OCI-LY7 (cell line): Measurements from ENCODE around the gene GOLGA8M. TPM values are rescaled to one million over a fixed set of nuclear protein-coding genes. Genes with fewer than 3 reads are reported as not detected.
"Not testable (repeated sequence)": the region's sequence is repeated elsewhere in the genome, so short reads cannot be mapped to it uniquely, and the experiment has no call there.

Experiments
- BruUV-seq: library from RNA; stranded (reverse); fragments of 400-500 nt; replicated peaks from 2 replicates; lab custom pipeline; 2021; lab: Mats Ljungman, UMichigan
- CTCF ChIA-PET: fragments of 300-600 bp; sonication (Branson Sonifier 250); formaldehyde crosslinking; loops from one replicate; lab custom pipeline; 2022; ENCODE audit warnings: antibody characterized with exemption; ENCODE audit not compliant: unreplicated experiment; lab: Charles Lee
- POLR2A ChIA-PET: fragments of 300-600 bp; sonication (Branson Sonifier 250); formaldehyde crosslinking; loops from one replicate; lab custom pipeline; 2022; ENCODE audit warnings: antibody characterized with exemption; lab: Charles Lee
- DNase-seq: peaks from one replicate; pipeline ENCODE4 v3.0.0-alpha.2; 2015; ENCODE audit warnings: low spot score
- H2AFZ ChIP-seq: fragments of 200-600 bp; sonication (generic), shearing (Covaris generic); 2 replicates; pipeline ENCODE4 v1.6.1; 2014; ENCODE audit warnings: mild to moderate bottlenecking, antibody characterized with exemption, low read length, moderate library complexity
- H3K27ac ChIP-seq: fragments of 200-600 bp; sonication (generic); 2 replicates; pipeline ENCODE4 v1.5.1; 2014; ENCODE audit warnings: mixed run types, low read depth, mild to moderate bottlenecking, moderate library complexity, low read length, inconsistent platforms; ENCODE audit not compliant: poor library complexity, severe bottlenecking
- H3K36me3 ChIP-seq: fragments of 200-600 bp; sonication (generic); 2 replicates; pipeline ENCODE4 v1.6.1; 2014; ENCODE audit warnings: mild to moderate bottlenecking, antibody characterized with exemption, low read length, moderate library complexity, mixed read lengths; ENCODE audit not compliant: insufficient read depth
- H3K4me1 ChIP-seq: fragments of 200-600 bp; sonication (generic); 2 replicates; pipeline ENCODE4 v1.5.1; 2014; ENCODE audit warnings: mild to moderate bottlenecking, low read length; ENCODE audit not compliant: insufficient read depth, poor library complexity, severe bottlenecking
- H3K4me2 ChIP-seq: fragments of 200-600 bp; sonication (generic); 2 replicates; pipeline ENCODE4 v1.6.1; 2014; ENCODE audit warnings: mild to moderate bottlenecking, low read length
- H3K4me3 ChIP-seq: fragments of 200-600 bp; sonication (generic); 2 replicates; pipeline ENCODE4 v1.5.1; 2014; ENCODE audit warnings: mild to moderate bottlenecking, low read depth, low read length; ENCODE audit not compliant: poor library complexity, severe bottlenecking
- H3K79me2 ChIP-seq: fragments of 200-600 bp; sonication (generic); 2 replicates; pipeline ENCODE4 v1.6.1; 2016; ENCODE audit warnings: low read depth, mild to moderate bottlenecking, low read length, moderate library complexity, mixed read lengths; ENCODE audit not compliant: insufficient read depth
- H3K9me2 ChIP-seq: fragments of 200-600 bp; sonication (generic); 2 replicates; pipeline ENCODE4 v1.6.1; 2016; ENCODE audit warnings: mild to moderate bottlenecking, low read length, mixed read lengths; ENCODE audit not compliant: insufficient read depth
- H3K9me3 ChIP-seq: fragments of 200-600 bp; sonication (generic); 2 replicates; pipeline ENCODE4 v1.6.1; 2014; ENCODE audit warnings: mild to moderate bottlenecking, mixed run types, low read length, mixed read lengths
- H4K20me1 ChIP-seq: fragments of 200-600 bp; sonication (generic); 2 replicates; pipeline ENCODE4 v1.6.1; 2014; ENCODE audit warnings: mild to moderate bottlenecking, antibody characterized with exemption, low read length, moderate library complexity, mixed read lengths; ENCODE audit not compliant: insufficient read depth
- intact Hi-C: fragments of 100-400 bp; cut with micrococcal nuclease; formaldehyde crosslinking; loops from one replicate; pipeline ENCODE4 v1.10.0; 2022; ENCODE audit not compliant: unreplicated experiment
- total RNA-seq, 2 experiments: library from RNA; depleted of rRNA in 1 of 2; stranded (reverse); fragments of >200 nt in 1 of 2; shearing (Covaris generic) in 1 of 2; gene quantifications; 2 replicates each; pipeline ENCODE4 v1.2.3, GENCODE V29; 2014 to 2022

GOLGA8M gene
- total RNA-seq, 2 experiments from 2014 or later = not detected

- H3K79me2 ChIP-seq, BruUV-seq, DNase-seq, H4K20me1 ChIP-seq, H3K36me3 ChIP-seq, H3K4me1 ChIP-seq, CTCF ChIA-PET, H3K9me3 ChIP-seq, H3K9me2 ChIP-seq, intact Hi-C loops, H3K4me2 ChIP-seq, H3K27ac ChIP-seq, H2AFZ ChIP-seq, H3K4me3 ChIP-seq, POLR2A ChIA-PET: not testable (repeated sequence)
These were observed 45.8 kb downstream of the GOLGA8M start for GRCh38 chr15:28666402-28666801.

- intact Hi-C loops, BruUV-seq, DNase-seq: not testable (repeated sequence)
These were observed 47.6 kb downstream of the GOLGA8M start for GRCh38 chr15:28664575-28664974.

GRCh38 chr15:28663717-28664116 lies 48.5 kb downstream of the GOLGA8M start:
- POLR2A ChIA-PET, H3K4me1 ChIP-seq, CTCF ChIA-PET, H3K4me3 ChIP-seq, H3K36me3 ChIP-seq, H3K9me3 ChIP-seq, intact Hi-C loops, DNase-seq, H3K27ac ChIP-seq, H3K4me2 ChIP-seq, H2AFZ ChIP-seq, H3K9me2 ChIP-seq, H4K20me1 ChIP-seq, BruUV-seq, H3K79me2 ChIP-seq: not testable (repeated sequence)

More at GRCh38 chr15:28664575-28664974, 47.6 kb downstream of the GOLGA8M start:
- H3K9me2 ChIP-seq, CTCF ChIA-PET, H2AFZ ChIP-seq, H4K20me1 ChIP-seq, H3K9me3 ChIP-seq, H3K79me2 ChIP-seq, H3K4me3 ChIP-seq, POLR2A ChIA-PET, H3K36me3 ChIP-seq, H3K4me1 ChIP-seq, H3K27ac ChIP-seq, H3K4me2 ChIP-seq: not testable (repeated sequence)

DNA sequence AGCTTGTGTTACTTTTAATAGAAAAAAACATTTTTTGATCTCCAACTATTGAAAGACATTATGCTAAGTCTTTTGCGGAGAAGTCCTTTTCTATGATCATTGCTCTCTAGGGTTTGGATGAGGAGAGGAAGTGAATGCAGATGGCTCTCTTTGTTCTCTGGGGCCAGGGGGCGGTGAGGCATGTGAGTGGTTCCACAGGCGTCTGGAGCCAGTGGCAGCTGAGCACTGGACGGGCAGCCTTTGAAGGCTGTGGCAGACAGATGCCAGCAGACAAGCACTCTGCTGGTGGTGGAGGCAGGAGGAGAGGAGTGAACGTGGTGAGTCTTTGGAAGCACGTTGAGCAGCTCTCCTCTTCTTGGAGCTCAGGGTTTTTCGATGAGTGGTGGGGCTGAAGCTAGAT lies 51.5 kb downstream of the GOLGA8M start:
- H3K4me3 ChIP-seq, H3K27ac ChIP-seq, POLR2A ChIA-PET, H3K4me1 ChIP-seq, H2AFZ ChIP-seq, intact Hi-C loops, BruUV-seq, CTCF ChIA-PET, H3K9me2 ChIP-seq, H3K9me3 ChIP-seq, H3K36me3 ChIP-seq, H3K4me2 ChIP-seq, H4K20me1 ChIP-seq, H3K79me2 ChIP-seq, DNase-seq: not testable (repeated sequence)

- H3K79me2 ChIP-seq, H4K20me1 ChIP-seq, H3K4me2 ChIP-seq, DNase-seq, H3K9me2 ChIP-seq, POLR2A ChIA-PET, intact Hi-C loops, H3K4me3 ChIP-seq, CTCF ChIA-PET, H3K27ac ChIP-seq, H3K9me3 ChIP-seq, H3K36me3 ChIP-seq, H2AFZ ChIP-seq, H3K4me1 ChIP-seq: not testable (repeated sequence)
- BruUV-seq = TSS peak; percentile 58
These were observed 56.2 kb downstream of the GOLGA8M start for GRCh38 chr15:28656018-28656360.

GRCh38 chr15:28655329-28656017 lies 56.7 kb downstream of the GOLGA8M start:
- H3K4me1 ChIP-seq, H3K79me2 ChIP-seq, H3K4me2 ChIP-seq, H3K27ac ChIP-seq, H3K9me2 ChIP-seq, BruUV-seq, CTCF ChIA-PET, intact Hi-C loops, H3K9me3 ChIP-seq, H2AFZ ChIP-seq, H3K4me3 ChIP-seq, H4K20me1 ChIP-seq, POLR2A ChIA-PET, H3K36me3 ChIP-seq, DNase-seq: not testable (repeated sequence)
